Right lobe of liver (tissue), 6 donors: ENCODE data around the gene ITM2C. TPM values are rescaled to one million over a fixed set of nuclear protein-coding genes. Genes with fewer than 3 reads are reported as not detected.
A peak's percentile ranks its signal among the peaks of the same experiment; 100 is the strongest.

Experiments
- ATAC-seq, 4 donors: fragments of 200-7000 bp; cut with Tn5 transposase; one replicate each; pipeline ENCODE4 v1.9.1; 2020; ENCODE audit warnings: mild to moderate bottlenecking in 4 of 4, moderate library complexity in 4 of 4
- DNase-seq, 3 donors: peaks; one replicate each; pipeline ENCODE4 v3.0.0-alpha.2; 2020
- H3K27ac ChIP-seq, 3 donors: fragments of 200-600 bp; one replicate each; pipeline ENCODE4 v1.8.0; 2022
- H3K27me3 ChIP-seq, 2 donors: fragments of 200-600 bp; one replicate each; pipeline ENCODE4 v1.8.0; 2022
- H3K36me3 ChIP-seq, 4 donors: fragments of 200-600 bp; sonication (generic) in 1 of 4; one replicate each; pipeline versions ENCODE4 v1.5.1 to v1.8.0; 2017 to 2022; ENCODE audit warnings: control low read depth in 1 of 4
- H3K4me1 ChIP-seq, 4 donors: fragments of 200-600 bp; sonication (generic) in 1 of 4; one replicate each; pipeline versions ENCODE4 v1.5.1 to v1.8.0; 2017 to 2022; ENCODE audit warnings: control low read depth in 1 of 4
- H3K4me3 ChIP-seq, 3 donors: fragments of 200-600 bp; one replicate each; pipeline ENCODE4 v1.8.0; 2022
- H3K9me3 ChIP-seq, 4 donors: fragments of 200-600 bp; sonication (generic) in 1 of 4; one replicate each; pipeline versions ENCODE4 v1.5.1 to v1.8.0; 2017 to 2022; ENCODE audit warnings: control low read depth in 1 of 4
- POLR2A ChIP-seq: fragments of 450-650 bp; IDR thresholded peaks from one replicate; pipeline ENCODE4 v1.6.1; 2017; ENCODE audit warnings: antibody characterized with exemption, mild to moderate bottlenecking
- WGBS: methylation state at CpG from one replicate; pipeline ENCODE4 v1.1.6; 2018; ENCODE audit warnings: low coverage, low lambda C conversion rate; ENCODE audit not compliant: insufficient coverage; ENCODE audit errors: missing lambda C conversion rate; 5-methylcytosine and 5-hydroxymethylcytosine counted together
- intact Hi-C, 2 donors: fragments of 100-400 bp; cut with DNase I; formaldehyde crosslinking; loops; one replicate each; pipeline versions ENCODE4 v1.11.2 to v1.14.1; 2022
- total RNA-seq, 6 experiments: library from RNA; depleted of rRNA in 2 of 6; stranded (reverse); fragments of >200 nt in 2 of 6; fragmentation: NEBNext Ultra II Directional in 3 of 6; extraction: Animal tissue kit (Norgen Biotek cat#: 25700) in 3 of 6; gene quantifications; one replicate each; pipeline versions ENCODE4 v1.1.0 to v1.2.4, GENCODE V29; 2016 to 2023
- TF ChIP-seq, protein P1 (sequence below), 4 donors: fragments of 200-600 bp in 3 of 4; fragments of 450-650 bp in 1 of 4; IDR thresholded peaks; one replicate each; pipeline versions ENCODE4 v1.5.1 to v1.8.0; 2016 to 2022; ENCODE audit warnings: antibody characterized with exemption in 4 of 4, mild to moderate bottlenecking in 2 of 4
- donor health status: DM: no; HTN: yes; CAD: no.
- donor health status: DM: no; HTN: no; CAD: no.
- donor health status: DM: no; HTN: no; CAD: no.
- donor health status: DM: no; HTN: yes; CAD: no.
- donor health status: DM: no; HTN: yes; CAD: no.

Gene ITM2C
- total RNA-seq, 6 experiments from 2014 or later = 11.1 to 26.9 (median 24.2) TPM

DNA sequence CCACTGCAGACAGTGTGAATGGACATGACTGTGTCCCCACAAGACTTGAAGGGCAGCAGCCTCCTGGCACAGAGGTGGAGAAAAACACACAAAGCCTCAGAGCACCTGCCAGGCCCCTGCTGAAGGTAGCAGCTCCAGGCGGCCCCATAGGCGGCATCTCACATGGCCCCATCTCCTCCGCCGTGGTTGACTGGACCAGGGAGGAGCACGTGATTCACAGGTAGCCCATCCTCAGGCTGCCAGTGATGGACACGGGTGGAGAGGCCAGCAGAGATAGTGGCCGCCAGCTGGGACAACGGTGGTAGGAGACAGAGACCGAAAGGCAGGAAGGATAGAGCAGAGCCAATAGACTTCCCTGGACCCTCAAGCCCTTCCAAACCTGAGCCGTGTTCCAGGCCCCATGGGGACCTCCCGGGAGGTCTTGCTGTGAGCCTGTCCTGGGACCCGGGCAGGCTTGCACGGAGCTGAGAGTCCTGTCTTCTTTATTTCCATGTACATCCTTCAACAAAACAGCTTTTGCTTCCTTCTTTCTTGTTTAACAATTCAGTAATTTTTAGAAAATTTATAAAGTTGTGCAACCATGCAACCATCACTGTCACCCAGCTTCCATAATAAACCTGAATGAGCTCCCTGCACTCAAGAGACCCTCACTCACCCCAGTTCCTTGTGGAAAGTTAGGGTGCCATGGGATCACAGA is 33.4 kb downstream of the ITM2C start:
- no peaks in the 10 kb centered on the region for H3K4me1 ChIP-seq
- no peak for TF ChIP-seq POLR2A
- TF ChIP-seq, protein P1, sequence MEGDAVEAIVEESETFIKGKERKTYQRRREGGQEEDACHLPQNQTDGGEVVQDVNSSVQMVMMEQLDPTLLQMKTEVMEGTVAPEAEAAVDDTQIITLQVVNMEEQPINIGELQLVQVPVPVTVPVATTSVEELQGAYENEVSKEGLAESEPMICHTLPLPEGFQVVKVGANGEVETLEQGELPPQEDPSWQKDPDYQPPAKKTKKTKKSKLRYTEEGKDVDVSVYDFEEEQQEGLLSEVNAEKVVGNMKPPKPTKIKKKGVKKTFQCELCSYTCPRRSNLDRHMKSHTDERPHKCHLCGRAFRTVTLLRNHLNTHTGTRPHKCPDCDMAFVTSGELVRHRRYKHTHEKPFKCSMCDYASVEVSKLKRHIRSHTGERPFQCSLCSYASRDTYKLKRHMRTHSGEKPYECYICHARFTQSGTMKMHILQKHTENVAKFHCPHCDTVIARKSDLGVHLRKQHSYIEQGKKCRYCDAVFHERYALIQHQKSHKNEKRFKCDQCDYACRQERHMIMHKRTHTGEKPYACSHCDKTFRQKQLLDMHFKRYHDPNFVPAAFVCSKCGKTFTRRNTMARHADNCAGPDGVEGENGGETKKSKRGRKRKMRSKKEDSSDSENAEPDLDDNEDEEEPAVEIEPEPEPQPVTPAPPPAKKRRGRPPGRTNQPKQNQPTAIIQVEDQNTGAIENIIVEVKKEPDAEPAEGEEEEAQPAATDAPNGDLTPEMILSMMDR (IDR thresholded peaks at IDR 0.05) = no peak
- no peak for ATAC-seq
- no peaks in the 10 kb centered on the region for H3K27me3 ChIP-seq
- H3K9me3 ChIP-seq = no peaks in the 10 kb centered on the region
- H3K27ac ChIP-seq = no peak overlapping the region
- DNase-seq = peak in 2 of 3 donors; percentile 41 to 49
- no peaks in the 10 kb centered on the region for H3K36me3 ChIP-seq
- WGBS = 24% methylated on average over 3 of the region's 13 CpGs
- intact Hi-C loops = no loop called here
- H3K4me3 ChIP-seq = no peak overlapping the region

DNA sequence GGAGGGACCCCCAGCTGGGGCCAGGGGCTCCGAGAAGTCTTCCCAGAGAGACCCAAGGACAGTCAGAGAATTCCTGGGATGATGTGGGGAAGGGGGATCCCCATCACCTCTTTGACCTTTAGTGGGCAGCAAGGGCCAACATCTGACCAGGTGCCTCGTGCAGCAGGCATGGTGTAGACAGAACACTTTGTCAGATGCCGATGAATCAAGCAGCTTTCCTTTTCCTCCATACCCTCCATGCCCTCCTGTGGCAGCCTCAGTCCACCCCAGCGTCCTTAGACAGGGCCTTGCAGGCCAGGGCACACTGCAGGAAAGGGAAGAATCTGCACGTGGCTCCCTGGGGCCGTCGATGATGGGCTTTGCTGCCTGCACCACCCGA is 34.0 kb downstream of the ITM2C start:
- intact Hi-C loops = no loop called here
- Histone ChIP-seq H3K4me3 (no peak overlapping the region), H3K36me3 (no peaks in the 10 kb centered on the region), H3K4me1 (no peaks in the 10 kb centered on the region), H3K9me3 (no peaks in the 10 kb centered on the region), H3K27me3 (no peaks in the 10 kb centered on the region), H3K27ac (no peak overlapping the region)
- no peak for TF ChIP-seq POLR2A
- TF ChIP-seq, protein P1 (IDR thresholded peaks at IDR 0.05) = no peak
- DNase-seq (peak in 2 of 3 donors; percentile 28), ATAC-seq (no peak)
- WGBS = 57% methylated on average over 6 of the region's 8 CpGs

DNA sequence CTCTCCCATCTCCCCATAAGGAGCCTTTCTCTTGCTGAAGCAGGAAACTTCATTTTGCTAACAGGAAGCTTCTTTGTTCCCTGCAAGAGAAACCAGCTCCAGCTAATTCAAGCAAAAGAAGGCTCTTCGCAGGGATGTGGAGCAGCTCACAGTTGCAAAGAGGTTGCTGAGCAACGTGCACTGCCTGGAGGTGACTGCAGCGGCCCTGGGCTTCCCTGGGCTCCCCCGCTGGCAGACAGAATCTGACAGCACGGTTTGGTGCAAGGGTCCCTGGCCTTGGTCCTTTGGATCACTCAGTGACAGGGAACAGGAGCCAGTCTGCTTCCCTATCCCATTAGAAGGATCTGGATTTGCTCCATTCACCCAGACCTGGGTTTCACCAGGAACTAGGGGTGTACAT is 34.5 kb downstream of the ITM2C start:
- ATAC-seq (no peak), DNase-seq (peak in 2 of 3 donors; percentile 16 to 33)
- TF ChIP-seq, protein P1 (IDR thresholded peaks at IDR 0.05) = no peak
- H3K27ac ChIP-seq = no peak overlapping the region
- intact Hi-C loops = no loop called here
- no peaks in the 10 kb centered on the region for H3K27me3 ChIP-seq
- WGBS = 17% methylated on average over 3 of the region's 5 CpGs
- no peak overlapping the region for H3K4me3 ChIP-seq
- H3K9me3 ChIP-seq = no peaks in the 10 kb centered on the region
- H3K4me1 ChIP-seq = no peaks in the 10 kb centered on the region
- H3K36me3 ChIP-seq = no peaks in the 10 kb centered on the region

DNA sequence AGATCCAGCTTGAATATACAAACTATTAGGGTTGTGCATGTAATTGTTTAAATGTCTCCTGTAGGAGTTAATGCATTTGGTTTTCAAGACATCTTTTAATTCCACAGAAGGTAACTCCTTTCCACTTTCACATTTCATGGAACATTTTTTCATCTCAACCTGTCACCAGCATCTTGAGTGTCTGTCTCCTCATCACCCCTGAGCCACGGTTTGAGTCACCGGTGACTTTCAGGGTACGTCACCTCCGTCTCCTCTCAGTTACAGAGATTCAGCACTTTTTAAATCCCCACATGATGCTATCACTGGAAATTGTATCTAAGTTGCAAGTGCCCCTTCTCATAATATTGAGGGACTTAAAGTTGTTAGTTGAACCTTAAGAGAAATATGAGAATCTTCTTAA is 35.0 kb downstream of the ITM2C start:
- 71% methylated on average over 4 of the region's 4 CpGs for WGBS
- TF ChIP-seq, protein P1 (IDR thresholded peaks at IDR 0.05) = no peak
- DNase-seq (peak in 2 of 3 donors; percentile 2 to 11), ATAC-seq (no peak)
- Histone ChIP-seq H3K27ac (no peak overlapping the region), H3K27me3 (no peaks in the 10 kb centered on the region), H3K9me3 (no peaks in the 10 kb centered on the region), H3K36me3 (no peaks in the 10 kb centered on the region), H3K4me1 (no peaks in the 10 kb centered on the region), H3K4me3 (no peak overlapping the region)
- intact Hi-C loops = loop anchor here in 1 of 2 donors (5.0 kb wide), 1 partner anchor 88 kb away; no protein-coding TSS in a partner anchor
